8988T (cell line): ENCODE data around the gene ZFPM1.
A peak's percentile ranks its signal among the peaks of the same experiment; 100 is the strongest.

Experiments used
- DNase-seq: peaks from one replicate; pipeline ENCODE4 v3.0.0; 2011

ZFPM1 gene

GRCh38 chr16:88503374-88503770 is 50.3 kb downstream of the ZFPM1 start:
- no peak for DNase-seq

- DNase-seq, result no peak
Observed at GRCh38 chr16:88503771-88504488, 50.9 kb downstream of the ZFPM1 start.

- DNase-seq, result no peak
Observed at GRCh38 chr16:88504489-88505404, 51.7 kb downstream of the ZFPM1 start.

GRCh38 chr16:88505405-88506082 is 52.5 kb downstream of the ZFPM1 start:
- peak; percentile 100 for DNase-seq

GRCh38 chr16:88506723-88507122 is 53.6 kb downstream of the ZFPM1 start:
- DNase-seq, result no peak

- no peak for DNase-seq
Observed at GRCh38 chr16:88507231-88507743, 54.2 kb downstream of the ZFPM1 start.

GRCh38 chr16:88508376-88508867 is 55.3 kb downstream of the ZFPM1 start:
- DNase-seq, result no peak

GRCh38 chr16:88508868-88509748 is 56.0 kb downstream of the ZFPM1 start:
- DNase-seq, result no peak

GRCh38 chr16:88509749-88510069 is 56.6 kb downstream of the ZFPM1 start:
- DNase-seq, result no peak

- DNase-seq, result no peak
Observed at GRCh38 chr16:88510091-88510994, 57.3 kb downstream of the ZFPM1 start.

- DNase-seq, result no peak
Observed at GRCh38 chr16:88511060-88511459, 58.0 kb downstream of the ZFPM1 start.

- no peak for DNase-seq
Observed at GRCh38 chr16:88511906-88512305, 58.8 kb downstream of the ZFPM1 start.

- no peak for DNase-seq
Observed at GRCh38 chr16:88512728-88513696, 59.9 kb downstream of the ZFPM1 start.

- no peak for DNase-seq
Observed at GRCh38 chr16:88514070-88514469, 61.0 kb downstream of the ZFPM1 start.

GRCh38 chr16:88514526-88515232 is 61.6 kb downstream of the ZFPM1 start:
- DNase-seq, result no peak

GRCh38 chr16:88515371-88515770 is 62.3 kb downstream of the ZFPM1 start:
- no peak for DNase-seq

GRCh38 chr16:88515925-88516594 is 63.0 kb downstream of the ZFPM1 start:
- no peak for DNase-seq

- no peak for DNase-seq
Observed at GRCh38 chr16:88516601-88517061, 63.6 kb downstream of the ZFPM1 start.
